HG02759 (cell line): ENCODE results near the gene RAB11FIP4.
"Not testable (repeated sequence)": the region's sequence is repeated elsewhere in the genome, so short reads cannot be mapped to it uniquely, and the experiment has no call there.

Experiments used
- ATAC-seq: cut with Tn5 transposase; IDR thresholded peaks from one replicate; pipeline ENCODE4 v1.9.1; 2021; ENCODE audit warnings: mild to moderate bottlenecking, moderate library complexity; ENCODE audit not compliant: unreplicated experiment

The RAB11FIP4 gene, protein sequence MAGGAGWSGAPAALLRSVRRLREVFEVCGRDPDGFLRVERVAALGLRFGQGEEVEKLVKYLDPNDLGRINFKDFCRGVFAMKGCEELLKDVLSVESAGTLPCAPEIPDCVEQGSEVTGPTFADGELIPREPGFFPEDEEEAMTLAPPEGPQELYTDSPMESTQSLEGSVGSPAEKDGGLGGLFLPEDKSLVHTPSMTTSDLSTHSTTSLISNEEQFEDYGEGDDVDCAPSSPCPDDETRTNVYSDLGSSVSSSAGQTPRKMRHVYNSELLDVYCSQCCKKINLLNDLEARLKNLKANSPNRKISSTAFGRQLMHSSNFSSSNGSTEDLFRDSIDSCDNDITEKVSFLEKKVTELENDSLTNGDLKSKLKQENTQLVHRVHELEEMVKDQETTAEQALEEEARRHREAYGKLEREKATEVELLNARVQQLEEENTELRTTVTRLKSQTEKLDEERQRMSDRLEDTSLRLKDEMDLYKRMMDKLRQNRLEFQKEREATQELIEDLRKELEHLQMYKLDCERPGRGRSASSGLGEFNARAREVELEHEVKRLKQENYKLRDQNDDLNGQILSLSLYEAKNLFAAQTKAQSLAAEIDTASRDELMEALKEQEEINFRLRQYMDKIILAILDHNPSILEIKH

DNA sequence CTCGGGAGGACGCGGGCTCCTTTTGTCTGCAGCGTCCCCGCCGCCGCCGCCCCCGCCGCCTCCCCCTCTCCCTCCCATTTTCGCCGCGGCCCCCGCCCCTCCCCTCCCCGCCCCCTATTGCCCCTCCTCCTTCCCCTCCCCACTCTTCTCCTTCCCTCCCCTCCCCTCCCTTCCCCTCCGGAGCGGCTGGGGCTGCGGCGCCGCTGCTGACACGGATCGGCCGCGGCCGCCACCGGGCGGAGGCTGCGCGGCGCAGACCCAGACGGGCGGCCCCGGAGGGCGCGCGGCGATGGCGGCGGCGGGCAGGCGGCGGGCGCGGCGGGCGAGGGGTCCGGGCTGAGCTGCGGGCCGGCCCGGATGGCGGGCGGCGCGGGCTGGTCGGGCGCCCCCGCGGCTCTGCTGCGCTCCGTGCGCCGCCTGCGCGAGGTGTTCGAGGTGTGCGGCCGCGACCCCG, at the start of gene RAB11FIP4:
RAB11FIP4 (plus strand) TSS at position 180 of the 454 bp plus-strand sequence; CDS start at position 358, 178 bp downstream.
- ATAC-seq, result no peak

DNA sequence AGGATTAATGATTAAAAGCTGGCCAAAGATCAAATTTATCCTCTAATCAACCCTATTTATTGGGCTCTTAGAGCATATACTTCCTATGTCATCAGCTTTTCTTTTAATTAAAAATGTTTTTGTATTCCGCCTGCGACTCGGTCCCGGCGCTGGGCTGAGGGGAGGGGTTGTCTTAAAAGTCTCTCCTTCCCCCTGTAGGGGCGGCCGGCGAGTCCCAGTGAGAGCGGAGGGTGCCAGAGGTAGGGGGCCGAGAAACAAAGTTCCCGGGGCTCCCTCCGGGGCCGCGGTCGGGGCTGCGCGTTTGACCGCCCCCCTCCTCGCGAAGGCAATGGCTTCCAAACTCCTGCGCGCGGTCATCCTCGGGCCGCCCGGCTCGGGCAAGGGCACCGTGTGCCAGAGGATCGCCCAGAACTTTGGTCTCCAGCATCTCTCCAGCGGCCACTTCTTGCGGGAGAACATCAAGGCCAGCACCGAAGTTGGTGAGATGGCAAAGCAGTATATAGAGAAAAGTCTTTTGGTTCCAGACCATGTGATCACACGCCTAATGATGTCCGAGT, 46.2 kb upstream of the RAB11FIP4 start:
- not testable (repeated sequence) for ATAC-seq

DNA sequence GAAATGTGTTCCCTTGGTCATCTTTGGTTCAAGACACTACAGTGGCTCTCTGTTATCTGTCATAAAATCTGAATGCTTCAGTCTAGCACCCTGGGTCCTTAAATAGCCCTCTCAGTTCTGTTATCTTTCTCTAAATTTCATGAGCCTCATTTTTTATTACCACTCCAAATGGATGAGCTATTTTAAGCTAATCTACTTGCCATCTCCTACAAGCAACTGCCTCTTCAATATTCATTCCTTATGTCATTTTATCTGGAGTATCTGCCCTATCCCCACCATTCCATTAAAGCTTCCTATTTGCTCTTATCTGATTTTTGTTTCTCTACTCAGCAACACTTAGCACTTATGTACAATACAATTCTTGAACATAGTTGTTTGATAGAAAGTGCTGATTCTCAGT, 42.0 kb upstream of the RAB11FIP4 start:
- no peak for ATAC-seq

DNA sequence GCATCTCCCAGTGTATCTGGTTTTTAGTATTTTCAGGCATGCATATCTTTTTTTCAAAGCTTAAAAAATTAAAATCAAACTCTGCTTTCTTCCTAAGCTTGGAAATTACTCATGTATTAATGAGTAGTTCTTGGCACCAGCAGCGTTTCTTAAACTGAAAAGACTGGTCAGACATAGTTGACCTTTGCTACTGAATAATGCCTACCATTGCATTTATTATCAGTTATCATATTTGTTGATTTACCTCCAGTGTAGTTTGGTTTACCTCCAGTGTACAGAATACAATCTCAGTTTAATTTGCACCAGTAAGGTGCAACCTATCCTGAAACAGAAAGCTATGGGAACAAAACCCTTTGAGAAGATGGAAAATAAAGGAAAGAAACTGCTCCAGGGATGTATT, 35.5 kb upstream of the RAB11FIP4 start:
- no peak for ATAC-seq

DNA sequence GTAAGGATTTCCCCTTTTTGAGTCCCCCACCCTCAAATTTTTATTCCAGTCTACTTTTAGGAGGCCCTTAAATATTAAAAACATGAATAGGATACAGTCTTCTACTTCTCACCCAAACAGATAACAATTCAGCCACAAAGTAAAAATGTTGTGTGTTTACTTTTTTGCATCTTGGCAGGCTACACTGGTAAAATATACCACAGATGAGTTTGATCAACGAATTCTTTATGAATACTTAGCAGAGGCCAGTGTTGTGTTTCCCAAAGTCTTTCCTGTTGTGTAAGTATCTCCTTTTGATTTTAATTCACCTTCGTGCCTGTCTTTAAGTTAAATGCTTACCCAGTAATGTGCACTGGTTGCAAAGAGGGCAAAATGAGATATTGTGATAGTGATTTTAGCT, 34.4 kb upstream of the RAB11FIP4 start:
- ATAC-seq, result no peak

DNA sequence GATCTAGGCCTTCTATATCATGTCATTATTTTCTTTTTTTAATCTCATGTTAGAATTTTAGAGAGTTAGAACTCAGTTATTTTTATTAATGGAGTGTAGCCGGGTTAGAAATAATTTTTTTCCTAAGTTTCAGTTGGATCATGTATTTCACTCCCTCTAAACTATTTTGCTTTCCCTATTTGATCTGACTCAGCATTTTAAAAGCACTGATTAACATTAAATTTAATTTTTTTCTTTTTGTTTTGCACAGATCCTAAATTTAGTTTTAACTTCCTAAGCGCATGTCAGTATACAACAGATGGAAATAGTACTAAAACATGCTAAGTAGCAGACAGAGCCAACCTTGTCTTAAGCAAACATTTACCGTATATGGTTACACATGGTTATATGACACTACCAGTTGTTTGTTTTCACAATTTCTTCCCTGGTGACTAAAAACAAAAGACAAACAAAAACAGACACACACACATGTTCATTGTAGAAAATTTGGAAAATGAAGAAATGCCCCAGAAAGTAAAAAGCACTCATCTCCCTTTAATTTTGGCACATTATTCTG, 33.6 kb upstream of the RAB11FIP4 start:
- no peak for ATAC-seq

DNA sequence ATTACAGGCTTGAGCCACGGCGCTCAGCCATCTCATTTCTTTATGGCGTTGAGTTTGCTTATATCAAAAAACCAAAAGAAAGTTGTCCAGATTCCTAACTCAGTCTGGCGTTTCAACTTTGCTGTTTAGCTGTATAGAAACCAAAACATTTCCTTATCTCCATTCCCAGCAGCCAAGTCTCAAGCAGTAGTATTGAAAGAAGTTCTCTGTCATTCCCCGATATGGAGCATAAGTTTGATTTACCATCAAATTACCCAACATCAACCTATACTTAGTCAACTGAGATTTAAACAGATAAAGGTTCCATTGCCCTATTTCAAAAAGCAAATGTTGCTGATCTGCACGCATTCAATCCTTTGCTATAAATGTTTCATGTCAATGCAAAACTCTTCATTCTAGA, 27.5 kb upstream of the RAB11FIP4 start:
- ATAC-seq, result no peak

DNA sequence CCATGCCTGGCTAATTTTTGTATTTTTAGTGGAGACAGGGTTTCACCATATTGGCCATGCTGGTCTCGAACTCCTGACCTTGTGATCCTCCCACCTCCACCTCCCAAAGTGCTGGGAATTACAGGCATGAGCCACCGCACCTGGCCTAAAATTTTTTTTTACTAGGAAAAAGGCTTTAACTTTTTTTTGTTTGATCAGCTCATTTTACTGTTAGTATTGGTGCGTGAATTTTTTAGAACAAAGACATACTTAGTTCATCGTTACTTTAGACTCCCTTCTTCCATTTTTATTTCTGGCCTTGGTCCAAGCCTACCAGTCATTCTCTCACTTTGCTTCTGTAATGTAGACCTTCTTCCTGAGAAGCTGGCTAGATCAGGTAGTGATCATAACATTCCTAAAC, 25.4 kb upstream of the RAB11FIP4 start:
- no peak for ATAC-seq

DNA sequence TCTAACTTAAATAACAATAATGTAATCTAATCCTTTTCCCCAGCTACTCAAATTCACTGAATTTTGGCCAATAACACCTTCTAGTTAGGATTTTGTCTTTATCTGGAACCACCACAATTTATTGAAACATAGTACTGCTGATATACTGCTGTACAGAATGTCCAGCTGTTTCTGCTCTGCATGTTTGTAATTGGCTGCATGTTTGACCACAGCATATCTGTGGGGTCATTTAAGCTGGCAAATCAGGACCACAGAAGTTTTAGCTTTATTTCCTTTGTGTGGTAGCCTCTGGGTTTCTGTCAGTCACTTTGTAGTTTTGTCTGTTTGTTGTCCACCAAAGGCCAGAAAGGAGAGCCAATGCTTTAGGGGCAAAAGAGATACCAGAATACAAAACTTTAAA, 22.2 kb upstream of the RAB11FIP4 start:
- ATAC-seq, result no peak

DNA sequence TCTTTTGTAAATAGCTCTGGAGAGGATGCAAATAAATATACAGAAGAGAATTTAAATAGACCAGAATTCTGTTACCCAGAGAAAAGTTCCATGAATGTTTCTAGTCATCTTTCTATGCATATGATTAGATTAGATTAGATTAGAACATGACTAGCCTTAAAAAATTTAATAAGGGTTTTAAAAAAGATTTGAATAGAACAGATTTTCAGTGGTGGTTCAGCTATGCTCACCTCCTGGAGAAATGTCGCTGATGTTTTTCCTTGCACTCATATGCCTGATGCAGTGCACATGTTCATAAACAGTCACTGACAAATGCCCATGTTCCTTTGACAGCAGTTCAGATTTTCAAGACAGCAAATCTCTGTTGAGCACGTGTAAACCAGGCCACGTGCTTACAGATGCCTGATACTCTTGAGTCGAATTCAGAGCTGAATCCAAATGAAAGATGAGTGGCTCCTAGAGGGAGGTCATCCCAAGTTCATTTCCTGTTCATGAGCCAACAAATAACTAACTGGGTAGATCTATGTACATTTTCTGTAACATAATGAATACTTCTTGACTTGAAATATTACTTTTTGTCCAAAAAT, 19.9 kb upstream of the RAB11FIP4 start:
- no peak for ATAC-seq

DNA sequence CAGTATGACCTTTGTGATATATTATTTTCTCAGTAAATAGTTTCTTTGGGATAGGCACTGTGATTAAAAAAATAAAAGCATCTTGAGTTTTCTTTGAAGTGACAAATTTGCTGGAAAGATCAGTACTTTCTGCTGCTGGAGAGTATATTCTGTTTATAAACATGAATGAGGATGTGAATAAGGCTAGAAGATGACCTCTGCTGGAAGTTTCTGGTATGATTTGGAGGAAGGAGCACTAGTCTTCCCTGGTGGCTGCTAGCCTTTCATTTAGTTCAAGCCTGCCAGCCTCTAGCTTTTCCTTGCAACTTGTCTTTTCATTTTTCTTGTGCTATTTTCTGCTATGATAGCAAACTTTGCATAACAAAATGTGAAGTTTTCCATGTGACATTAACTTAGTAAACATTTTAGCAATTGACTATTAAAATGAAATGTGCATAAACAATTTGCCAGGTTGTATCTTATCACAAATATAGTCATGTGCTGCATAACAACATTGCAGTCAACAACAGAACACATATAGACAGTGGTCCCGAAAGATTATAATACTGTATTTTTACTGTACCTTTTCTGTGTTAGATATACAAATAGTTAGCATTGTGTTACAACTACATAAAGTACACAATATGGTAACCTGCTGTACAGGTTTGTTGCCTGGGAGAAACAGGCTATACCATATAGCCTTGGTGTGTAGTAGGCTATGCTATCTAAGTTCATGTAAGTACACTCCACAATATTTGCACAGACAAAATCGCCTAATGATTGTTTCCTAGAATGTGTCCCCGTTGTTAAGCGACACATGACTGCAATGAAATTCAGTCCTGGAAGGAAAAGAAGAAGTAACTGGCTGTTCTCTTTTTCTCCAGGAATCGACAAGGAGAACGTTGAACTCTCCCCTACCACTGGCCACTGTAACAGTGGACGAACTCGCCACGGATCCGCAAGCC, 18.1 kb upstream of the RAB11FIP4 start:
- ATAC-seq, result no peak

DNA sequence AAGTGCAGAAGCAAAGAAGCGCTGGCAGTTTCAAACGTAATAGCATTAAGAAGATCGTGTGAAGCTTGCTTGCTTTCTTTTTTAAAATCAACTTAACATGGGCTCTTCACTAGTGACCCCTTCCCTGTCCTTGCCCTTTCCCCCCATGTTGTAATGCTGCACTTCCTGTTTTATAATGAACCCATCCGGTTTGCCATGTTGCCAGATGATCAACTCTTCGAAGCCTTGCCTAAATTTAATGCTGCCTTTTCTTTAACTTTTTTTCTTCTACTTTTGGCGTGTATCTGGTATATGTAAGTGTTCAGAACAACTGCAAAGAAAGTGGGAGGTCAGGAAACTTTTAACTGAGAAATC, 17.4 kb upstream of the RAB11FIP4 start:
- no peak for ATAC-seq

DNA sequence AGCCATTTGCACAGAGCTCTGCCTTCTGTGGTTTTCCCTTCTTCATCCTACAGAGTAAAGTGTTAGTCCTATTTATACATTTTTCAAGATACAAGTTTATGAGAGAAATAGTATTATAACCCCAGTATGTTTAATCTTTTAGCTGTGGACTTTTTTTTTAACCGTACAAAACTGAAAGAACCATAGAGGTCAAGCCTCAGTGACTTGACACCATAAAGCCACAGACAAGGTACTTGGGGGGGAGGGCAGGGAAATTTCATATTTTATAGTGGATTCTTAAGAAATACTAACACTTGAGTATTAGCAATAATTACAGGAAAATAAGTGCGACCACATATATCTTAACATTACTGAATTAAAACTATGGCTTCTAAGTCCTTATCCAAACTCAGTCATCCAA, 17.0 kb upstream of the RAB11FIP4 start:
- no peak for ATAC-seq

DNA sequence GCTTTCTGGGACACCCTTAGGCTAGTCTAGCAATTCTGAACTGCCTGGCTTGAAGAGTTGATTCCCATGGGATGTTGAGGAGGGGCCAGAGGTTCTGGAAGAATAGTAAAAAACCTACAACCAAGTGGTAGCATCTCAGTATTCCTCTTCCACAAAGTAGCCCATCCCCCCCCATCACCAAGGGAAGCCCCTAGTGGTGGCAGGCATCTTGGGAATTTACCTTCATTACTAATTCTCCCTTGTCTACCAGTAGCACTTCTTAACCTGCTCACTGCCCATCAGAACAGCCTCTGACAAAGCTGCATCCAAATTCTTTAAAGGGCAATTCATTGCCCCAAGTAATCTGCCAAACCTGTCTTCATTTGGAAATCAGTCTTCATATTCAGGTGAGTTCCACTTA, 12.8 kb upstream of the RAB11FIP4 start:
- ATAC-seq, result no peak

DNA sequence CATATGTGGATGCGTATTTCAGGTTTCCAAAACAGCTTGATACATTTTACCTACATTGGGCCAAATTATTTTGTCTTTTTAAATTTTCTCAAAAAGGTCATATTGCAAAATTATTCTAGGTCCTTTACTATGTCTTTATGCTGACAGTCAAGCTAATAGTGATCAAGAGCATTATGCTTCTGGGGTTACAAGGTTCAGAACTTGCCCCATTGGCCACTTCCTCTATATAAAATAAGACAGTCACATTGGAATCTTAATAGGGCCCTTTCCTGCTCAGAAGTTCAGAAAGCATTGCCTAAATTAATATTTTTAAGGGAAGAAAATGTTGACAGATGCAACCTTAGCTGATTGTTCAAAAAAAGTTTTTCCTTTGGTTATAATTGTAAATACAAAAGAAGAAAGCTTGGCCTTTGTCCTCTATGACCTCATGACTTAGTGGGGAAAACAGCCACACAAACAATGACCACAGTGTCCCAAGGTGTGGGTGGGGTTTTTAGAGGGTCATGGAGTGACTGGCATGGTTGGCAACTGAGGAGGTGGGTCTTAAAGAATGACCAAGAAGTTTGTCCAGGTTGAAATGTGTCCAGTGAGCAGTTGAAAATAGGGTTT, 11.8 kb upstream of the RAB11FIP4 start:
- ATAC-seq, result no peak

DNA sequence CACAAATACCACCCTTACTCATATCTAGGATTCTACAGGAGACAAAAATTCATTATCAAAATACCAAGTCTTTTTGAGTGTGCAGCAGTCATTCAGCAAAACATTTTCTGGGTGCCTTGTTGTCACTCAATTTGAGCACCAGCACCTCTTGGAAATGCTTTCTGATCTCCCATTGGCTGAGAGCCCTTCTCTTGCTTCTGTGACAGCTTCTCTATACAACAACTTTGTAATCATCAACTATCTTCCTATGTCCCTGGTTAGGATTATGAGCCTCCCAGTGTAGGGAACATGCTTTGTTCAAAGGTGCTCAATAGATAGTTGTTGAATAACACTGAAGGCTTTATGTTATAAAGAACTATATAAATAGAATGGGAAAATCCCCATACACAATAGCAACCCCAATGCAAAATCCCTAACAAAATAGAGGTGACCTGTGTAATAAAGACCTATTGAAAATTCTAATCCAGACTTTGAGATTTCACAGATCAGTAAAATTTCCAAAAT, 10.3 kb upstream of the RAB11FIP4 start:
- ATAC-seq, result no peak

DNA sequence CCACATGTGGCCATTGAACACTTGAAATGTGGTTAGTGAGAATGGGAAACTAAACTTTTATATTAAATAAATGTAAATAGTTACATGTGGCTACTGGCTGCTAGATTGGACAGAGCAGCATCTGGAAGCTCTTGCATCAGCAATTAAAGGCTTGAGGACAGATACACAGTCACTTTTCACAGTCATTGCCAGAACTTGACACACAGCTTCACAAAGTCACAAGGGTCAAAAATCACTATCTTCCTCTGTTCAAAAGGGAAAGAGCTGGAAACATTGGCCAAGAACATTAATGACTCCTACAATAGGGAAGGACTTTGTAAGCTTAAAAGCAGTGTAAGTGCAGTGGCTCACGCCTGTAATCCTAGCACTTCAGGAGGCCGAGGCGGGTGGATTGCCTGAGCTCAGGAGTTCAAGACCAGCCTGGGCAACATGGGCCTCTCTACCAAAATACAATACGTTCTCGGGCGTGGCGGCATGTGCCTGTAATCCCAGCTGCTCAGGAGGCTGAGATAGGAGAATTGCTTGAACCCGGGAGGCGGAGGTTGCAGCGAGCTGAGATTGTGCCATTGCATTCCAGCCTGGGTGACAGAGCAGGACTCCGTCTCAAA, 8.7 kb upstream of the RAB11FIP4 start:
- ATAC-seq, result not testable (repeated sequence)

DNA sequence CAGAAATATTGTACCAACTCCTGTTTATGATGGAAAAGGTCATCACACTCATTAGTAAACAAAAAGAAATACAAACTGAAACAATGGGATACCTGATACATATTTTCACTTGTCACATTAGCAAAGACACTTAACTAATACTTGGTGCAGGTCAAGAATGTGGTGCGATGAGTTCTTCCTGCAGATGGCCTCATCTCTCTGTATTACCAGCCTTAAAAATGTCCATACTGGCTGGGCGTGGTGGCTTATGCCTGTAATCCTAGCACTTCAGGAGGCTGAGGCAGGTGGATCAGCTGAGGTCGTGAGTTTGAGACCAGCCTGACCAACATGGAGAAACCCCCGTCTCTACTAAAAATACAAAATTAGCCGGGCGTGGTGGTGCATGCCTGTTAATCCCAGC, 8.0 kb upstream of the RAB11FIP4 start:
- ATAC-seq, result not testable (repeated sequence)
